KMS-11 (cell line): ENCODE results near the gene AGPS.

Experiments
- H2AFZ ChIP-seq: fragments of 200-600 bp; sonication (generic); 2 replicates; pipeline ENCODE4 v1.6.1; 2016; ENCODE audit warnings: antibody characterized with exemption, mixed run types, low read depth
- H3K27ac ChIP-seq: fragments of 200-600 bp; sonication (generic); 2 replicates; pipeline ENCODE4 v1.6.1; 2016; ENCODE audit warnings: mild to moderate bottlenecking, mixed run types
- H3K27me3 ChIP-seq: fragments of 200-600 bp; sonication (generic); 2 replicates; pipeline ENCODE4 v1.6.1; 2017; ENCODE audit warnings: mild to moderate bottlenecking, low read depth, mixed run types, moderate library complexity; ENCODE audit not compliant: insufficient read depth
- H3K36me3 ChIP-seq: fragments of 200-600 bp; sonication (generic); 2 replicates; pipeline ENCODE4 v1.6.1; 2017; ENCODE audit warnings: mild to moderate bottlenecking, mixed run types; ENCODE audit not compliant: insufficient read depth
- H3K4me1 ChIP-seq: fragments of 200-600 bp; sonication (generic); 2 replicates; pipeline ENCODE4 v1.6.1; 2016; ENCODE audit warnings: mild to moderate bottlenecking, low read depth, mixed run types; ENCODE audit not compliant: poor library complexity, severe bottlenecking
- H3K4me2 ChIP-seq: fragments of 200-600 bp; sonication (generic); 2 replicates; pipeline ENCODE4 v1.7.0; 2016; ENCODE audit warnings: mild to moderate bottlenecking, mixed run types
- H3K4me3 ChIP-seq: fragments of 200-600 bp; sonication (generic); IDR thresholded peaks from 2 replicates; pipeline ENCODE4 v1.6.1; 2017; ENCODE audit warnings: low read depth, low read length, mixed read lengths; ENCODE audit not compliant: insufficient read depth
- H3K79me2 ChIP-seq: fragments of 200-600 bp; sonication (generic); 2 replicates; pipeline ENCODE4 v1.6.1; 2016; ENCODE audit warnings: low read depth, mixed run types; ENCODE audit not compliant: insufficient read depth
- H3K9ac ChIP-seq: fragments of 200-600 bp; sonication (generic); 2 replicates; pipeline ENCODE4 v1.6.1; 2016; ENCODE audit warnings: mild to moderate bottlenecking, mixed run types
- H4K20me1 ChIP-seq: fragments of 200-600 bp; sonication (generic); 2 replicates; pipeline ENCODE4 v1.6.1; 2016; ENCODE audit warnings: mild to moderate bottlenecking, mixed run types; ENCODE audit not compliant: insufficient read depth
- TF ChIP-seq, protein P1 (sequence below): fragments of 200-600 bp; sonication (generic); conservative IDR thresholded peaks from 2 replicates; pipeline ENCODE4 v1.6.1; 2017; ENCODE audit warnings: low read depth, mild to moderate bottlenecking, antibody characterized with exemption, low read length, moderate library complexity, mixed read lengths

AGPS gene

DNA sequence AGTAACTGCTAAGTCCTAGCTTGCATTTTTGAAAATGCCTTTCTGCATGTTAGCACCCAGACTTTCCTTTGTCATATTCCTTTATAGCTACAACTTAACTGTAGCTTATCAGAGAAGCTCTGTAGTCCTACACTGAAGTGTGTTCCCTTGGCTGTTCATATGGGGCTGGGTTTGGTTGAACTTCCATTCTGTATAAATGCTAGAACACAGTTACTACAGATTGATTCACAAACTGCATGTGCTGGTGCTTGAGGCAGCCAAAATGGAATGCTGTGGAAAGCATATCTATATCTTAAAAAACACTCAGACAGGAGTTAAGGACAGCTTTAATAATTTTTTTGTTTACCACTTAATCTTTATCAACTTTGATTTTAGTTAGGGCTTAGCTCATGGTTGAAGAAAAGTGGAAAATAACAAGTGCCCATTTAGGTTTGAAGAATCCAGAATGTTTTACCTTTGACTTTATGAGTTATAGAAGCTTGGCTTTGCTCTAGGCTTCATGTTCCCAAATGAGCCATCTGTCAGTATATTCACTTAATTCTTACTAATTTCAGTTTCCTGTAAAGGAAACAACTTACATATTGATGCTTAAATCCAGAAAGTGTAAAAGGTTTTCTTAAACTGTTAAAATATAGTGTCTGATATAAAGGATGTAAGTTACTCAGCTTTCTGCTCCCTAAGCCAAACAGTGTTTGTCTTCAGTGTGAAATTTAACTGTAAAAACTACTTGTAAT, 148.9 kb downstream of the AGPS start:
- H3K4me2 ChIP-seq, result no peak overlapping the region
- no peak overlapping the region for H3K4me3 ChIP-seq
- no peak overlapping the region for H2AFZ ChIP-seq
- no peaks in the 10 kb centered on the region for H3K36me3 ChIP-seq
- peaks cover 3% of the 10 kb centered on the region for H3K4me1 ChIP-seq
- H3K79me2 ChIP-seq, result no peaks in the 10 kb centered on the region
- no peaks in the 10 kb centered on the region for H4K20me1 ChIP-seq
- no peak overlapping the region for H3K9ac ChIP-seq
- no peak overlapping the region for H3K27ac ChIP-seq
- TF ChIP-seq, protein P1, sequence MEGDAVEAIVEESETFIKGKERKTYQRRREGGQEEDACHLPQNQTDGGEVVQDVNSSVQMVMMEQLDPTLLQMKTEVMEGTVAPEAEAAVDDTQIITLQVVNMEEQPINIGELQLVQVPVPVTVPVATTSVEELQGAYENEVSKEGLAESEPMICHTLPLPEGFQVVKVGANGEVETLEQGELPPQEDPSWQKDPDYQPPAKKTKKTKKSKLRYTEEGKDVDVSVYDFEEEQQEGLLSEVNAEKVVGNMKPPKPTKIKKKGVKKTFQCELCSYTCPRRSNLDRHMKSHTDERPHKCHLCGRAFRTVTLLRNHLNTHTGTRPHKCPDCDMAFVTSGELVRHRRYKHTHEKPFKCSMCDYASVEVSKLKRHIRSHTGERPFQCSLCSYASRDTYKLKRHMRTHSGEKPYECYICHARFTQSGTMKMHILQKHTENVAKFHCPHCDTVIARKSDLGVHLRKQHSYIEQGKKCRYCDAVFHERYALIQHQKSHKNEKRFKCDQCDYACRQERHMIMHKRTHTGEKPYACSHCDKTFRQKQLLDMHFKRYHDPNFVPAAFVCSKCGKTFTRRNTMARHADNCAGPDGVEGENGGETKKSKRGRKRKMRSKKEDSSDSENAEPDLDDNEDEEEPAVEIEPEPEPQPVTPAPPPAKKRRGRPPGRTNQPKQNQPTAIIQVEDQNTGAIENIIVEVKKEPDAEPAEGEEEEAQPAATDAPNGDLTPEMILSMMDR, result no peak
- no peaks in the 10 kb centered on the region for H3K27me3 ChIP-seq

DNA sequence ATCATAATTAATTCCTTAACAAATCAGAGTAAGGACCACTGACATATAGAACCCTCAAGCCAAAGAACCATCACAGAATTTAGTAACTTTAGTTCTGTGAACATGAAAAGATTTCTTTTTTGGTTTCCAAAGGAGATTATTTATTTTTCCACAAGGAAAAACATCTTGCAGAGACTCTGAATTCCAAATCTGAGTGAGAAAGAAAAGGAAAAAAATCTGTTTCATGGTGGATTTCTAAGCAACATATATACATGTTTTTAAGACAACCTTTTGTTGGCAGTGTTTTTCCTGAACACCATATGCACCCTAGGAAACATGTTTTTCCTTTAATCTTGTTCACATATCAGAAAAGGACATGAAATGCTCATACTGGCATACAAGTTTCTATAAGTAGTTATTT, 149.8 kb downstream of the AGPS start:
- no peak overlapping the region for H3K9ac ChIP-seq
- H3K4me3 ChIP-seq, result no peak overlapping the region
- no peak overlapping the region for H3K4me2 ChIP-seq
- H4K20me1 ChIP-seq, result no peaks in the 10 kb centered on the region
- TF ChIP-seq, protein P1, result no peak
- no peak overlapping the region for H2AFZ ChIP-seq
- no peak overlapping the region for H3K27ac ChIP-seq
- H3K27me3 ChIP-seq, result no peaks in the 10 kb centered on the region
- no peaks in the 10 kb centered on the region for H3K79me2 ChIP-seq
- H3K4me1 ChIP-seq, result peaks cover 13% of the 10 kb centered on the region
- H3K36me3 ChIP-seq, result no peaks in the 10 kb centered on the region

DNA sequence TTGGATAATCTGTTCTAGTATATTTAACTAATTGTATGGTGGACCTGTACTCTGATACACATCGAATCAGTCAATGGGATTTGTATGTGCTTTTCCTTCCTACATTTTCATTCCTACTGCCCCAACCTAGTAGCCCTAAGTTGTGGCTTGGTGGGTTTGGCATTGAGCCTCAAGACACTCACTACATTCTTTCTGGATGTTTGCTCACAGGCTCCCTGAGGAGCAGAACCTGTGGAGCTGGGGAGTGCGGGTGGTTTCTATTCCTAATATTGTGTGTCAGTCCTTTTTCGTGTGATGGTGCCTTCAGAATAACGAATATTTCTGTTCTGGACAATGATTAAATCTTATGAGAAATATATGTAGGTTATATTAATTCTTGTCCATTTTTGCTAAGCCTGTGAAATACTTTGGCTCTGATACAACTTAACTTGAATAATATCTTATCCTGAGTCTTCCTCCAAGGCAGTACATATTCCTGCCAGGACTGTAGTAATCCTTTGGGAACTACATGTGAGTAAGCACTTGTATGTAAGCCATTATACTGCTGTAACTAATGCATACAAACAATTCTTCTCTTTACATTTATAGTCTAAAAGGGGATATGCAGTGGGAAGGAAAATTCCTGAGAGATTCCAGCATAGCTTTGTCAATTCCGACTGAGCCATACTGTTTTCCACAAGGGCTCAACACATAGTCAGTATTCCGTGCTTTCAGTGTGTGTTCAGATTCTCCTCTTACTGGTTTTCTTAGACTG, 150.6 kb downstream of the AGPS start:
- Histone ChIP-seq H3K27ac (no peak overlapping the region), H3K4me2 (no peak overlapping the region), H3K9ac (no peak overlapping the region), H3K4me1 (peaks cover 20% of the 10 kb centered on the region), H4K20me1 (no peaks in the 10 kb centered on the region), H3K36me3 (no peaks in the 10 kb centered on the region), H3K27me3 (no peaks in the 10 kb centered on the region), H3K4me3 (no peak overlapping the region), H2AFZ (no peak overlapping the region), H3K79me2 (no peaks in the 10 kb centered on the region)
- TF ChIP-seq, protein P1, result no peak

- Histone ChIP-seq H3K4me2 (no peak overlapping the region), H4K20me1 (no peaks in the 10 kb centered on the region), H3K9ac (no peak overlapping the region), H3K27ac (no peak overlapping the region), H3K79me2 (no peaks in the 10 kb centered on the region), H3K36me3 (no peaks in the 10 kb centered on the region), H3K27me3 (no peaks in the 10 kb centered on the region), H2AFZ (no peak overlapping the region), H3K4me3 (no peak overlapping the region), H3K4me1 (peaks cover 33% of the 10 kb centered on the region)
- TF ChIP-seq, protein P1, result no peak
Observed at GRCh38 chr2:177545143-177545542, 152.6 kb downstream of the AGPS start.
